Left ventricle myocardium inferior (tissue), 1 donor: ENCODE data around the gene PDE6G. TPM values are rescaled to one million over a fixed set of nuclear protein-coding genes. Genes with fewer than 3 reads are reported as not detected.

Experiments used
- DNase-seq: peaks from one replicate; pipeline ENCODE4 v3.0.0-alpha.2; 2020
- H3K27ac ChIP-seq: fragments of 200-600 bp; replicated peaks from 2 replicates; pipeline ENCODE4 v1.8.0; 2021
- H3K27me3 ChIP-seq: fragments of 200-600 bp; 2 replicates; pipeline ENCODE4 v1.8.0; 2021; ENCODE audit warnings: low read depth
- H3K36me3 ChIP-seq: fragments of 200-600 bp; 2 replicates; pipeline ENCODE4 v1.8.0; 2021
- H3K4me1 ChIP-seq: fragments of 200-600 bp; 2 replicates; pipeline ENCODE4 v1.8.0; 2021
- H3K4me3 ChIP-seq: fragments of 200-600 bp; 2 replicates; pipeline ENCODE4 v1.8.0; 2021; ENCODE audit warnings: mild to moderate bottlenecking, moderate library complexity
- H3K9me3 ChIP-seq: fragments of 200-600 bp; replicated peaks from 2 replicates; pipeline ENCODE4 v1.8.0; 2021
- CTCF ChIP-seq: fragments of 200-600 bp; IDR thresholded peaks from 2 replicates; pipeline ENCODE4 v1.8.0; 2021; ENCODE audit warnings: antibody characterized with exemption, mild to moderate bottlenecking, borderline replicate concordance
- intact Hi-C: fragments of 100-400 bp; cut with micrococcal nuclease; formaldehyde crosslinking; loops from one replicate; pipeline ENCODE4 v1.11.0; 2022
- total RNA-seq: library from RNA; stranded (reverse); fragmentation: NEBNext Ultra II Directional; extraction: Animal tissue kit (Norgen Biotek cat#: 25700); gene quantifications from one replicate; pipeline ENCODE4 v1.2.1, GENCODE V29; 2021
- donor health status: DM: no; HTN: yes; CAD: no; lungs with severe emphysema.

The PDE6G gene
- total RNA-seq, 1 donor from 2014 or later, result not detected

- peaks cover 39% of the 10 kb centered on the region for H3K27me3 ChIP-seq
- H3K4me1 ChIP-seq, result no peaks in the 10 kb centered on the region
- intact Hi-C loops, result no loop called here
- no peak overlapping the region for H3K27ac ChIP-seq
- no peaks in the 10 kb centered on the region for H3K9me3 ChIP-seq
- no peak for DNase-seq
- no peak for TF ChIP-seq CTCF
- no peak overlapping the region for H3K4me3 ChIP-seq
- no peaks in the 10 kb centered on the region for H3K36me3 ChIP-seq
These were observed 11.1 kb downstream of the PDE6G start for GRCh38 chr17:81644976-81645952.

- TF ChIP-seq CTCF, result no peak
- DNase-seq, result no peak
- Histone ChIP-seq H3K4me3 (no peak overlapping the region), H3K27me3 (peaks cover 32% of the 10 kb centered on the region), H3K27ac (no peak overlapping the region), H3K36me3 (no peaks in the 10 kb centered on the region), H3K4me1 (no peaks in the 10 kb centered on the region), H3K9me3 (no peaks in the 10 kb centered on the region)
- intact Hi-C loops, result no loop called here
These were observed 11.8 kb downstream of the PDE6G start for GRCh38 chr17:81644496-81644895.

- TF ChIP-seq CTCF, result no peak
- no peak for DNase-seq
- no peaks in the 10 kb centered on the region for H3K36me3 ChIP-seq
- intact Hi-C loops, result no loop called here
- H3K4me1 ChIP-seq, result peaks cover 6% of the 10 kb centered on the region
- peaks cover 6% of the 10 kb centered on the region for H3K27me3 ChIP-seq
- no peak overlapping the region for H3K27ac ChIP-seq
- no peak overlapping the region for H3K4me3 ChIP-seq
- H3K9me3 ChIP-seq, result no peaks in the 10 kb centered on the region
These were observed 14.4 kb downstream of the PDE6G start for GRCh38 chr17:81641825-81642489.

GRCh38 chr17:81640011-81640410 lies 16.3 kb downstream of the PDE6G start:
- peaks cover 23% of the 10 kb centered on the region for H3K4me1 ChIP-seq
- DNase-seq, result no peak
- no peaks in the 10 kb centered on the region for H3K27me3 ChIP-seq
- TF ChIP-seq CTCF, result no peak
- no peaks in the 10 kb centered on the region for H3K36me3 ChIP-seq
- H3K9me3 ChIP-seq, result no peaks in the 10 kb centered on the region
- H3K4me3 ChIP-seq, result no peak overlapping the region
- no peak overlapping the region for H3K27ac ChIP-seq
- intact Hi-C loops, result no loop called here

GRCh38 chr17:81638683-81639082 lies 17.7 kb downstream of the PDE6G start:
- no peaks in the 10 kb centered on the region for H3K27me3 ChIP-seq
- no peaks in the 10 kb centered on the region for H3K9me3 ChIP-seq
- H3K36me3 ChIP-seq, result no peaks in the 10 kb centered on the region
- no peak for DNase-seq
- intact Hi-C loops, result no loop called here
- H3K4me1 ChIP-seq, result peaks cover 36% of the 10 kb centered on the region
- no peak overlapping the region for H3K27ac ChIP-seq
- no peak for TF ChIP-seq CTCF
- H3K4me3 ChIP-seq, result no peak overlapping the region
